ENCODE measurements around the gene MYO7B. TPM values are rescaled to one million over a fixed set of nuclear protein-coding genes. Genes with fewer than 3 reads are reported as not detected.

MYO7B gene
- total and polyA plus RNA-seq, 2 donors (not counting 1 experiment from before 2014, with no cell fraction given) = 5.0 to 68.2 TPM

DNA sequence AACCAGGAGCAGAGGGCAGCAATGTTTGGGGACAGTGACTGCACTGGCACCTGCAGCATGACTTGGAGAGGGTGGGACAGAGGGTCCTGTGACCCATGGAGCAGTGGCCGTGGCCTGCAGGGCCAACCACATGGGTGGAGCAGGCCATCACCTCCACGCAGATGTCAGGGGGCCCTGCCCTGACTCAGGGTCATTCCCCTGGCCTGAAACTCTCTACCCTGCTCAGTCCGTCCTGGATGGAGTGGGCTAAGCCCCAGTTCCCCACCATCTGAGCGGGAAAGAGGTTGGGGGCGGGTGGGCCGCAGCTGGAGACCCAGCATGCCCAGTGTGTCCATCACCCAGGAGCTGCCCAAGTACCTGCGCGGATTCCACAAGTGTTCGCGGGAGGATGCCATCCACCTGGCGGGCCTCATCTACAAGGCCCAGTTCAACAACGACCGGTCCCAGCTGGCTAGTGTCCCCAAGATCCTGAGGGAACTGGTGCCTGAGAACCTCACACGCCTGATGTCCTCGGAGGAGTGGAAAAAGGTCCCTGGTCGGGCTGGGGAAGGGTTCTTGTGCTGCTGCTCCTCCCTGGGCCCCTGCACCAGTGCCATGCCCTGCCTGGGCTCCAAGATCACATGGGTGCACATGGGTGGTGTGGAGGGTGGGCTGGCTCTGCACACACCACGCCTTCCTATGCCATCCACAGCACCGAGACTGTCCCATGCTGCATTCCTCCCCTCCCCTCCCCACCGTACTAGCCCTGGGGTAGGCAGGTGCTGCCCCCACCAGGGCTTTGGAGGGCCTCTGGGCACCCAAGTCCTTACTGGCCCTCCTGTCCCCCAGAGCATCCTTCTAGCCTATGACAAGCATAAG lies 100.1 kb downstream of the MYO7B start:
- Histone ChIP-seq H3K4me2 (replicated peaks; ENCODE audit: low read depth, low read length, poor library complexity, severe bottlenecking) (peak overlapping the region; percentile 73), H3K27ac (ENCODE audit: low read length in 2 of 2) (peak overlapping the region; percentile 80 to 92), H3K4me1 (ENCODE audit: control insufficient read depth in 2 of 2, insufficient read depth in 2 of 2, low read length in 2 of 2) (peaks cover 100% of the 10 kb centered on the region in 2 donors), H3K36me3 (replicated peaks in 1 of 2; ENCODE audit: control extremely low read depth in 1 of 2, control insufficient read depth in 1 of 2, extremely low read depth in 1 of 2, insufficient read depth in 2 of 2, low read length in 1 of 2) (no peaks in the 10 kb centered on the region), H4K20me1 (ENCODE audit: control insufficient read depth, insufficient read depth, low read length, poor library complexity, severe bottlenecking) (no peaks in the 10 kb centered on the region), H3K9ac (ENCODE audit: low read length) (no peak overlapping the region), H3K79me2 (ENCODE audit: control insufficient read depth, insufficient read depth, low read length) (no peaks in the 10 kb centered on the region), H3K4me3 (ENCODE audit: control extremely low read depth in 1 of 5, extremely low read depth in 1 of 5, insufficient read depth in 1 of 5, low read depth in 2 of 5, low read length in 4 of 5) (no peak overlapping the region), H3K9me3 (ENCODE audit: control extremely low read depth in 1 of 3, control insufficient read depth in 2 of 3, insufficient read depth in 1 of 3, low read length in 2 of 3) (no peaks in the 10 kb centered on the region), H2AFZ (ENCODE audit: insufficient read depth, low read depth, low read length, poor library complexity, severe bottlenecking) (no peak overlapping the region), H3K27me3 (replicated peaks in 1 of 4; ENCODE audit: control extremely low read depth in 1 of 4, control insufficient read depth in 3 of 4, insufficient read depth in 4 of 4, low read length in 3 of 4) (no peaks in the 10 kb centered on the region)
- Mint-ChIP-seq H3K9me3 (ENCODE audit: insufficient read depth) (no peaks in the 10 kb centered on the region), H3K4me1 (peaks cover 94% of the 10 kb centered on the region), H3K27me3 (no peaks in the 10 kb centered on the region), H3K27ac (peak overlapping the region; percentile 96), H3K4me3 (peak overlapping the region; percentile 59)
- no peak for TF ChIP-seq EZH2 (IDR thresholded peaks at IDR 0.05; ENCODE audit: borderline replicate concordance, insufficient read depth, low read depth, low read length, poor library complexity, severe bottlenecking)
- TF ChIP-seq, protein P1, sequence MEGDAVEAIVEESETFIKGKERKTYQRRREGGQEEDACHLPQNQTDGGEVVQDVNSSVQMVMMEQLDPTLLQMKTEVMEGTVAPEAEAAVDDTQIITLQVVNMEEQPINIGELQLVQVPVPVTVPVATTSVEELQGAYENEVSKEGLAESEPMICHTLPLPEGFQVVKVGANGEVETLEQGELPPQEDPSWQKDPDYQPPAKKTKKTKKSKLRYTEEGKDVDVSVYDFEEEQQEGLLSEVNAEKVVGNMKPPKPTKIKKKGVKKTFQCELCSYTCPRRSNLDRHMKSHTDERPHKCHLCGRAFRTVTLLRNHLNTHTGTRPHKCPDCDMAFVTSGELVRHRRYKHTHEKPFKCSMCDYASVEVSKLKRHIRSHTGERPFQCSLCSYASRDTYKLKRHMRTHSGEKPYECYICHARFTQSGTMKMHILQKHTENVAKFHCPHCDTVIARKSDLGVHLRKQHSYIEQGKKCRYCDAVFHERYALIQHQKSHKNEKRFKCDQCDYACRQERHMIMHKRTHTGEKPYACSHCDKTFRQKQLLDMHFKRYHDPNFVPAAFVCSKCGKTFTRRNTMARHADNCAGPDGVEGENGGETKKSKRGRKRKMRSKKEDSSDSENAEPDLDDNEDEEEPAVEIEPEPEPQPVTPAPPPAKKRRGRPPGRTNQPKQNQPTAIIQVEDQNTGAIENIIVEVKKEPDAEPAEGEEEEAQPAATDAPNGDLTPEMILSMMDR (IDR thresholded peaks at IDR 0.05) = no peak
- 96% methylated on average over 16 of the region's 19 CpGs for WGBS (ENCODE audit: insufficient coverage)
- DNase-seq = peak; percentile 30
- ATAC-seq (ENCODE audit: low read depth) = no peak
- POLR2A ChIA-PET = interaction anchor here (1.0 kb wide), 1 partner anchor 8 kb away, joined by 3 read pairs; no protein-coding TSS in a partner anchor
- CTCF ChIA-PET = interaction anchor here (7.3 to 19.3 kb wide), 2 partner anchors 14 to 43 kb away, joined by 53 to 553 read pairs; no protein-coding TSS in a partner anchor
- intact Hi-C loops (cut with micrococcal nuclease) = loop anchor here (2.0 to 5.0 kb wide), 2 partner anchors 13 to 67 kb away; partner anchors contain the start of gene SFT2D3

All from B cell (primary cell).